Activated T-helper 2 cell treated with anti-CD3 and anti-CD28 coated beads, Interferon-gamma antibody, Interleukin-2, Interleukin-4, amounts not matched to agents 10 μg/mL and 5 μg/mL and 100 μg/mL, durations not matched to agents 14 hours and 24 hours and 36 hours (primary cell): ENCODE measurements around the gene CCDC57. TPM values are rescaled to one million over a fixed set of nuclear protein-coding genes. Genes with fewer than 3 reads are reported as not detected.

Experiments
- DNase-seq: peaks from one replicate; pipeline ENCODE4 v3.0.0; 2021; ENCODE audit warnings: low spot score
- H3K27ac Mint-ChIP-seq: one replicate; pipeline ENCODE4 v1.8.0; 2021; ENCODE audit warnings: mixed read lengths
- H3K27me3 Mint-ChIP-seq: one replicate; pipeline ENCODE4 v1.8.0; 2021; ENCODE audit warnings: low read depth, mixed read lengths
- H3K36me3 Mint-ChIP-seq: one replicate; pipeline ENCODE4 v1.8.0; 2021; ENCODE audit warnings: low read depth, mixed read lengths
- H3K4me1 Mint-ChIP-seq: one replicate; pipeline ENCODE4 v1.8.0; 2021; ENCODE audit warnings: low read depth, mixed read lengths
- H3K4me3 Mint-ChIP-seq: one replicate; pipeline ENCODE4 v1.8.0; 2021; ENCODE audit warnings: low read depth, mild to moderate bottlenecking, moderate library complexity, mixed read lengths
- H3K9me3 Mint-ChIP-seq: one replicate; pipeline ENCODE4 v1.8.0; 2021; ENCODE audit warnings: mixed read lengths
- intact Hi-C: fragments of 100-400 bp; cut with micrococcal nuclease; formaldehyde crosslinking; loops from one replicate; pipeline ENCODE4 v1.15.1; 2023
- total RNA-seq: library from RNA; stranded (reverse); gene quantifications from 2 replicates; pipeline ENCODE4 v1.2.3, GENCODE V29; 2022

The CCDC57 gene
- total RNA-seq, 1 donor from 2014 or later, result 51.7 TPM

- Mint-ChIP-seq H3K9me3 (no peaks in the 10 kb centered on the region), H3K4me3 (no peak overlapping the region), H3K36me3 (no peaks in the 10 kb centered on the region), H3K4me1 (peaks cover 4% of the 10 kb centered on the region), H3K27ac (no peak overlapping the region), H3K27me3 (no peaks in the 10 kb centered on the region)
- DNase-seq, result no peak
- intact Hi-C loops, result no loop called here
Measured at GRCh38 chr17:82221341-82221902, 8.8 kb upstream of the CCDC57 start.

GRCh38 chr17:82219753-82220709 lies 7.4 kb upstream of the CCDC57 start:
- H3K9me3 Mint-ChIP-seq, result no peaks in the 10 kb centered on the region
- no peak overlapping the region for H3K27ac Mint-ChIP-seq
- intact Hi-C loops, result no loop called here
- no peaks in the 10 kb centered on the region for H3K27me3 Mint-ChIP-seq
- no peak overlapping the region for H3K4me3 Mint-ChIP-seq
- no peaks in the 10 kb centered on the region for H3K36me3 Mint-ChIP-seq
- no peak for DNase-seq
- peaks cover 10% of the 10 kb centered on the region for H3K4me1 Mint-ChIP-seq

DNA sequence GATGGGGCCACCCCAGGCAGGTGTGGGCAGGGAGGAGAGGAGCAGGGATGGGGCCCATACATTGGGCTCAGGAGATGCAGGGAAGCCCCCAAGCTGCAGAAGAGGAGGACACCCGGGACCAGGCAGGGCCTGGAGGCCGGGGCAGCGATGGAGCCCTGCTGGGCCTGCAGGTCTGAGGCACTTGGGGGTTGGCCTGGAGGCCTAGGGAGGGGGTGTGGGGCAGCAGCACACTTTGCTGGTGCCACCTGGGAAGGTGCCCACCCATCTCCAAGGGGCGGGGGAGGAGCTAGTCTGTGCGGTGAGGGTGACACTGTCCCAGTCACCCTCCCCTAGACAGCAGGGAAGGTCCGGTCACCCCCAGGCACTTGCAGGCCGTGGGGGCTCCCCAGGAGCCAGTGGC lies 6.4 kb upstream of the CCDC57 start:
- peaks cover 16% of the 10 kb centered on the region for H3K4me1 Mint-ChIP-seq
- H3K36me3 Mint-ChIP-seq, result no peaks in the 10 kb centered on the region
- H3K4me3 Mint-ChIP-seq, result no peak overlapping the region
- intact Hi-C loops, result no loop called here
- no peak overlapping the region for H3K27ac Mint-ChIP-seq
- no peak for DNase-seq
- H3K9me3 Mint-ChIP-seq, result no peaks in the 10 kb centered on the region
- H3K27me3 Mint-ChIP-seq, result no peaks in the 10 kb centered on the region

DNA sequence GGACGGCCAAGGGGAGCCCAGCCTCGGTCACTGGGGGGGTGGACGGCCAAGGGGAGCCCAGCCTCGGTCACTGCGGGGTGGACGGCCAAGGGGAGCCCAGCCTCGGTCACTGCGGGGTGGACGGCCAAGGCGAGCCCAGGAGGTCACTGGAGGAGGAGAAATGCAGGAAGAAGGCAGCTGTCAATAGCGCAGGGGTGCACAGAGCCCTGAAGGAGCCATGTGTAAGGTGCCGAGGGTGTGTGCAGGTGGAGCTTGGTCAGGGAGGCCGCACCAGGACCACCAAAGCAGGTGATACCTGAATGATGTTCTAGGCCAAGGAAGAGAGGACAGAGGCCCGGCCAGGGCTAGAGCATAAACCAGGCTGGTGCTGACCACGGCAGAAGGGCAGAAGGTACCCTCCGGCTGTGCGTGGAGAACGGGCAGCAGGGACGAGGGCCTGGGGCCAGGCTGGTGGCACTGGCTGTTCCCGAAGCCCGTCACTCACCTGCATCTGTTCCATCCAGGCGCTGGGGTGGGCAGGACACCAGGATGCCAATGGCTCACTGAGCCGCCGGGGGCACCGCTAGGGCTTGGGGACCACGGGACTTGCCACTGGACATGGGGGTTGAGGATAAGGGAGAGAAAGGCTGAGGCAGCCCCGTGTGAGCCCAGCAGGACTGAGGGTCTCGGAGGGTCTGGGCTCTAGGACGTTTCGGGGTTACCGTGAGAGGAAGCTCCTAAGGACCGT lies 5.9 kb upstream of the CCDC57 start:
- H3K9me3 Mint-ChIP-seq, result no peaks in the 10 kb centered on the region
- H3K36me3 Mint-ChIP-seq, result no peaks in the 10 kb centered on the region
- no peak for DNase-seq
- H3K27ac Mint-ChIP-seq, result no peak overlapping the region
- peaks cover 18% of the 10 kb centered on the region for H3K4me1 Mint-ChIP-seq
- H3K27me3 Mint-ChIP-seq, result no peaks in the 10 kb centered on the region
- H3K4me3 Mint-ChIP-seq, result no peak overlapping the region
- intact Hi-C loops, result no loop called here

DNA sequence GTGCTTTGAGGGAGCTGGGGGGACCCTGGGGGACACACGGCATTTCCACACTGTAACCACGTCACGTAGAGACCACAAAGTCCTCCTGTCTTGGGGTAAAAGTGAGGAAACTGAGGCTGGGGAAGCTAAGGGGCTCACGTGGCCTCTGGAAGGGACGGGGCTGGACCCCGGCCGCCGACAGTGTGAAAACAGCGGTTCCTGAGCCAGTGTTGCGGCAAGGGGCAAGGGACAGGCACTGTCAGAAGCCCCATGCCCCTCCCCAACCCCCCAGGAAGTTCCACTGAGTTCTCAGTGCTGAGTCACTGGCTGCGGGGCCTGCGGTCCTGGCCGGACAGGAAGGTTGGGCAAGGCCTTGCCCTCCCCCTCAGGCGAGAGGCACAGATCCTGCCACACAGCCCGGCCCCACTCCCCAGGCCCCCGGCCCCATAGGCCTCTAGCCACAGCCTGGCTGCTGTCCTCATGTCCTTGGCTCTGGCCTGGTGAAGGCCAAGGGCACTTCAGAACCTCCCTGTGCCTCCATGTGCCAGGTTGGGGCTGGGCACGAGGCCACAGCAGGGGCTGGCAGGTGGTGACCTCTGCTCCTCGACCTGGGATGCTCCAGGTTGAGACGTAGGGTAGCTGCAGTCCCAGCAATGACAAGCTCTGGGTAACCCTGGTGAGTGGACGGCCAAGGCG lies 5.0 kb upstream of the CCDC57 start:
- H3K9me3 Mint-ChIP-seq, result no peaks in the 10 kb centered on the region
- no peaks in the 10 kb centered on the region for H3K36me3 Mint-ChIP-seq
- H3K27ac Mint-ChIP-seq, result no peak overlapping the region
- no peak overlapping the region for H3K4me3 Mint-ChIP-seq
- no peak for DNase-seq
- H3K4me1 Mint-ChIP-seq, result peaks cover 19% of the 10 kb centered on the region
- H3K27me3 Mint-ChIP-seq, result no peaks in the 10 kb centered on the region
- intact Hi-C loops, result loop anchor here (2.0 kb wide), 1 partner anchor 17 kb away; no protein-coding TSS in a partner anchor

DNA sequence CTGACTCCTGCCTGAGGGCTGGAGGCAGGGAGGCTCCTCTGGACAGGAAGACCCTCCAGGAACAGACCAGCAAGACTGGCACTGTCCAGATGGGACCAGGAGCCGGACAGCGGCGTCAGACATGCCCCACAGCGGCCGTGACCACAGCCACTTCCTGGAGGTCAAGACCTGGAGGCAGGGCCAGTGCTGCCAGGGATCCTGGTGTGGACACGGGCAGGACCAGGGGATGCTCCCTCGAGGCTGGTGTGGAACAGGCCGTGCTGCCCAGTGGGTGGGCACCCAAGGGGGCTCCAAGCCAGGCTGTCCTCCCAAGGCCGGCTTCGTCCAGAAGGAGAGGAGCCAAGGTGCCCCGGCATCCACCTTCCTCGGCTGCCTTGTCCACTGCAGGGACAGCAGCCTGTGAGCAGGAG lies 4.5 kb upstream of the CCDC57 start:
- Mint-ChIP-seq H3K27me3 (no peaks in the 10 kb centered on the region), H3K27ac (peak overlapping the region; percentile 81), H3K4me1 (peaks cover 19% of the 10 kb centered on the region), H3K9me3 (no peaks in the 10 kb centered on the region), H3K4me3 (no peak overlapping the region), H3K36me3 (no peaks in the 10 kb centered on the region)
- intact Hi-C loops, result loop anchor here (2.0 kb wide), 1 partner anchor 16 kb away; no protein-coding TSS in a partner anchor
- DNase-seq, result no peak

- Mint-ChIP-seq H3K36me3 (no peaks in the 10 kb centered on the region), H3K4me1 (peaks cover 23% of the 10 kb centered on the region), H3K4me3 (no peak overlapping the region), H3K27me3 (no peaks in the 10 kb centered on the region), H3K27ac (peak overlapping the region; percentile 81), H3K9me3 (no peaks in the 10 kb centered on the region)
- intact Hi-C loops, result loop anchor here (2.0 kb wide), 1 partner anchor 16 kb away; no protein-coding TSS in a partner anchor
- DNase-seq, result no peak
Measured at GRCh38 chr17:82216301-82217119, 3.9 kb upstream of the CCDC57 start.

DNA sequence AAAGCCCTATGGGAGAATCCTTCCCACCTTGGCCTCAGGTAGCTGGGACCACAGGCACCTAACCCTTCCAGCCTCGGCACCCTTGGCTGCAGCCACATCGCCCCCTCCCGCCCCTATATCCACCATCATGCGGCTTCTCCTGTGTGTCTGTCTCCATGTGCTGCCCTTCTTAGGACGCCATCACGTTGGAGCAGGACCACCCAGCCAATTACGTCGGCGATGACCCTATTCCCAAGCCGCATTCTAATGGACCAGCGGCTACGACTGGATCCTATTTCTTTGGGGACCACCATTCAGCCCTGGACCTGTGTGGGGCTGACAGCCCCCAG lies 3.3 kb upstream of the CCDC57 start:
- H3K27me3 Mint-ChIP-seq, result no peaks in the 10 kb centered on the region
- H3K4me3 Mint-ChIP-seq, result no peak overlapping the region
- intact Hi-C loops, result loop anchor here (2.0 kb wide), 1 partner anchor 15 kb away; no protein-coding TSS in a partner anchor

DNA sequence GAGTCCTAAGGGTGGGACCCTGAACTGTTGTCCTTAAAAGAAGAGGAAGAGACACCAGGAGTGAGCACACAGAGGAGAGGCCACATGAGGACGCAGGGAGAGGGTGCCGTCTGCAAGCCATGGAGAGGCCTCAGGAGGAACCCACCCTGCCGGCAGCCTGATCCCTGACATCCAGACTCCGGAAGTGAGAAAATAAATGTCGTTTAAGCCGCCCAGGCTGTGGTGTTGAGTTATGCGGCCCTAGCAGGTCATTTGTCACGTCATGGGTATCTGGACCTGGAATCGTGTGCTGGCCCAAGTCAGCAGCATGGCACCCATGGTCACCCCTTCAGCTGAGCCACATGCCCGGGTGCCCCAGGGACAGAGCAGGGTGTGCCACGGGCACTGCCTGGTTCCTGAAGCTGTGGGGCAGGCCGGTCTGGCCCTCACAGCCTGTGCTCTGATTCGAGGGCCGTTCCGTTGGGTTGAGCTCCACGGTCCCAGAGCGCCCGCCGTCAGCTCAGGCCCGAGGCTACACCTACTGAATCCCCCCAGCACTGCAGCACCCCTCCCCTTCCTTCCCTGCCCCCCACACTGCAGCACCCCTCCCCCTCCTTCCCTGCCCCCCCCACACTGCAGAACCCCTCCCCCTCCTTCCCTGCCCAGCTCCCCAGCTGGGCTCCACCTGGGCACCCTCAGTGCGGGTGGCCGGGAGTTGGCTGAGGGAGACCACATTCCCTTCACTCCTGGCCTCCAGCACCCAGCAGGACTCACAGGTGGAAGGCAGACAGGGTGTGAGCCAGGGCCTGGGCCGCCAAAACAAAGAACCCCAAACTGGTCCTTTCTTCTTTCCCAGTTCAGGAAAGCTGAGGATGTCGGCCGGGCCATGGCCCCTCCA lies 2.7 kb upstream of the CCDC57 start:
- peak overlapping the region; percentile 81 for H3K27ac Mint-ChIP-seq
- H3K36me3 Mint-ChIP-seq, result no peaks in the 10 kb centered on the region
- intact Hi-C loops, result no loop called here
- DNase-seq, result no peak
- H3K4me1 Mint-ChIP-seq, result peaks cover 23% of the 10 kb centered on the region
- H3K9me3 Mint-ChIP-seq, result no peaks in the 10 kb centered on the region
- H3K27me3 Mint-ChIP-seq, result no peaks in the 10 kb centered on the region
- H3K4me3 Mint-ChIP-seq, result no peak overlapping the region

More for the DNA sequence above, 3.3 kb upstream of the CCDC57 start:
- DNase-seq, result no peak
- Mint-ChIP-seq H3K4me1 (peaks cover 23% of the 10 kb centered on the region), H3K36me3 (no peaks in the 10 kb centered on the region), H3K27ac (peak overlapping the region; percentile 81), H3K9me3 (no peaks in the 10 kb centered on the region)

GRCh38 chr17:82214012-82214628 lies 1.5 kb upstream of the CCDC57 start:
- peak overlapping the region; percentile 57 for H3K27ac Mint-ChIP-seq
- H3K27me3 Mint-ChIP-seq, result no peaks in the 10 kb centered on the region
- peak overlapping the region; percentile 70 for H3K4me3 Mint-ChIP-seq
- no peaks in the 10 kb centered on the region for H3K36me3 Mint-ChIP-seq
- H3K9me3 Mint-ChIP-seq, result no peaks in the 10 kb centered on the region
- intact Hi-C loops, result no loop called here
- peaks cover 23% of the 10 kb centered on the region for H3K4me1 Mint-ChIP-seq
- DNase-seq, result no peak
